ENCODE measurements around the gene GFER. TPM values are rescaled to one million over a fixed set of nuclear protein-coding genes. Genes with fewer than 3 reads are reported as not detected.

Gene GFER
- total and polyA plus RNA-seq, 10 of the 15 experiments (the other 5 are each of a cell fraction or from before 2014, with no cell fraction given), result 2.4 to 57.7 (median 31.3) TPM

DNA sequence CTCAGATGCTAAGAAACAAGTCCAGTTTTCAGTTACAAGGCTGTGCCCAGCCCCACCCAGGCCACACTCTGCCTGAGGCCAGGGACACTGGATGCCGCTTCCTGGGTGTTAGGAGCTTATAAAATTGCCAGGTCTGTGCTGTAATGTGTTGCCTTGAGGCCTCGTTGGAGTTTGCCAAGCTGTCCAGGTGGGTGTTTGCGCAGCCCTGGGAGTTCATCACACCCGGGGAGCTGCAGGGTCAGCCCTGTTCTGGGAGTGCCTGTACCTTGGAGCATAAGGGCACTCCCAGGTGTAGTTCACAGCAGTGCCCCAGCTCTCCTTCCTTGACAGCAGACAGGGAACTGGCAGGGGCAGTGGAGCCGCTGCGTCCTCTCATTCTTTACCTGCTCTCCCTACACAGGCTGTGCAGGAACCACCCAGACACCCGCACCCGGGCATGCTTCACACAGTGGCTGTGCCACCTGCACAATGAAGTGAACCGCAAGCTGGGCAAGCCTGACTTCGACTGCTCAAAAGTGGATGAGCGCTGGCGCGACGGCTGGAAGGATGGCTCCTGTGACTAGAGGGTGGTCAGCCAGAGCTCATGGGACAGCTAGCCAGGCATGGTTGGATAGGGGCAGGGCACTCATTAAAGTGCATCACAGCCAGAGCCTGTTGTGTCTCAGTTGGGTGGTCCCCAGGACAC is 1.6 kb downstream of the GFER start:
- ChIA-PET CTCF (interaction anchor here (0.6 to 1.6 kb wide), 2 partner anchors 16 to 18 kb away, joined by 3 to 6 read pairs; no protein-coding TSS in a partner anchor), RAD21 (ENCODE audit: unreplicated experiment) (no interaction called here), POLR2A (interaction anchor here (0.5 to 4.7 kb wide), 3 partner anchors 14 to 124 kb away, joined by 7 to 21 read pairs (median 8); partner anchors contain the start of genes RPS2 and TBL3), SMC1A (ENCODE audit: uncharacterized antibody, unreplicated experiment) (no interaction called here)
- TF ChIP-seq EED (IDR thresholded peaks at IDR 0.05; ENCODE audit: low read depth) (no peak), SMAD5 (IDR thresholded peaks at IDR 0.05; ENCODE audit: low read depth) (no peak), GABPA (IDR thresholded peaks at IDR 0.05; ENCODE audit: low read depth) (no peak)
- TF ChIP-seq, protein P1, sequence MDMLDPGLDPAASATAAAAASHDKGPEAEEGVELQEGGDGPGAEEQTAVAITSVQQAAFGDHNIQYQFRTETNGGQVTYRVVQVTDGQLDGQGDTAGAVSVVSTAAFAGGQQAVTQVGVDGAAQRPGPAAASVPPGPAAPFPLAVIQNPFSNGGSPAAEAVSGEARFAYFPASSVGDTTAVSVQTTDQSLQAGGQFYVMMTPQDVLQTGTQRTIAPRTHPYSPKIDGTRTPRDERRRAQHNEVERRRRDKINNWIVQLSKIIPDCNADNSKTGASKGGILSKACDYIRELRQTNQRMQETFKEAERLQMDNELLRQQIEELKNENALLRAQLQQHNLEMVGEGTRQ (IDR thresholded peaks at IDR 0.05; ENCODE audit: borderline replicate concordance, low read depth, low read length), result no peak
- TF ChIP-seq, protein P2, sequence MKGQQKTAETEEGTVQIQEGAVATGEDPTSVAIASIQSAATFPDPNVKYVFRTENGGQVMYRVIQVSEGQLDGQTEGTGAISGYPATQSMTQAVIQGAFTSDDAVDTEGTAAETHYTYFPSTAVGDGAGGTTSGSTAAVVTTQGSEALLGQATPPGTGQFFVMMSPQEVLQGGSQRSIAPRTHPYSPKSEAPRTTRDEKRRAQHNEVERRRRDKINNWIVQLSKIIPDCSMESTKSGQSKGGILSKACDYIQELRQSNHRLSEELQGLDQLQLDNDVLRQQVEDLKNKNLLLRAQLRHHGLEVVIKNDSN (IDR thresholded peaks at IDR 0.05; ENCODE audit: borderline replicate concordance, extremely low read length, insufficient read depth, low read depth, low read length), result no peak
- Histone ChIP-seq H3K4me1 (ENCODE audit: control insufficient read depth, insufficient read depth, low read length) (peaks cover 30% of the 10 kb centered on the region), H3K4me3 (peak overlapping the region; percentile 87), H3K9me3 (replicated peaks; ENCODE audit: control insufficient read depth, insufficient read depth, low read length) (no peaks in the 10 kb centered on the region), H3K27me3 (replicated peaks in 1 of 2; ENCODE audit: control insufficient read depth in 2 of 2, insufficient read depth in 2 of 2, low read length in 1 of 2) (0 out of 4 replicates have a peak, but pooled peaks cover 0 to 3% of the 10 kb centered on the region in 2 experiments), H3K4me2 (ENCODE audit: control insufficient read depth, insufficient read depth) (peak overlapping the region; percentile 95), H3K79me2 (ENCODE audit: control insufficient read depth, insufficient read depth, low read length) (no peaks in the 10 kb centered on the region; the same call in none of the 2 replicates), H3K9ac (ENCODE audit: control insufficient read depth, insufficient read depth, low read length) (peak overlapping the region; percentile 80), H2AFZ (ENCODE audit: control insufficient read depth, low read depth, low read length) (no peak overlapping the region), H3K36me3 (ENCODE audit: control insufficient read depth in 2 of 2, insufficient read depth in 2 of 2, low read length in 1 of 2) (peaks cover 5 to 6% of the 10 kb centered on the region in 2 experiments; a peak in 3 of 4 replicates), H4K20me1 (ENCODE audit: control insufficient read depth, insufficient read depth) (no peaks in the 10 kb centered on the region), H3K27ac (ENCODE audit: control insufficient read depth, insufficient read depth) (no peak overlapping the region)
- no peak for DNase-seq (ENCODE audit: low read depth, low spot score)
- intact Hi-C loops (cut with micrococcal nuclease; ENCODE audit: unreplicated experiment) (no loop called here), in situ Hi-C loops (cut with MboI) (no loop called here)
- no peak for FAIRE-seq
- ATAC-seq, result no peak
- WGBS (ENCODE audit: insufficient coverage, insufficient replicate concordance, low lambda C conversion rate, missing lambda C conversion rate), result 90% methylated on average over 14 of the region's 14 CpGs
- BruUV-seq (replicated peaks), result no TSS peak
